H54 (cell line): ENCODE results near the gene ATP2A1.

Experiments
- DNase-seq: peaks from one replicate; pipeline ENCODE4 v3.0.0; 2011; ENCODE audit warnings: low spot score, mixed read lengths; ENCODE audit not compliant: insufficient read length
- FAIRE-seq: peaks from 3 replicates; lab custom pipeline; 2011; peaks lifted over from hg19 to GRCh38; lab: Jason Lieb, UNC
- POLR2A ChIP-seq: IDR thresholded peaks from 2 replicates; pipeline ENCODE4 v1.6.1; 2011; ENCODE audit warnings: low read depth, mild to moderate bottlenecking, low read length

ATP2A1 gene

GRCh38 chr16:28878083-28878926, at the start of gene ATP2A1:
Gene ATP2A1, plus strand, starts transcription at chr16:28878488. Its CDS starts 184 bp downstream, at chr16:28878672.
- TF ChIP-seq POLR2A = no peak
- DNase-seq (no peak), FAIRE-seq (no peak)

GRCh38 chr16:28829747-28830146, 48.5 kb upstream of the ATP2A1 start:
- FAIRE-seq = no peak

GRCh38 chr16:28830531-28830930, 47.8 kb upstream of the ATP2A1 start:
- TF ChIP-seq POLR2A = no peak
- FAIRE-seq (no peak), DNase-seq (no peak)

More at GRCh38 chr16:28829747-28830146, 48.5 kb upstream of the ATP2A1 start:
- DNase-seq = no peak
- no peak for TF ChIP-seq POLR2A

GRCh38 chr16:28834349-28834748, 43.9 kb upstream of the ATP2A1 start:
- DNase-seq (no peak), FAIRE-seq (no peak)
- no peak for TF ChIP-seq POLR2A

- no peak for DNase-seq
- TF ChIP-seq POLR2A = no peak
- FAIRE-seq = no peak
Observed at GRCh38 chr16:28834873-28835863, 43.1 kb upstream of the ATP2A1 start.

GRCh38 chr16:28835864-28836760, 42.2 kb upstream of the ATP2A1 start:
- no peak for DNase-seq
- FAIRE-seq = no peak

GRCh38 chr16:28836761-28837064, 41.6 kb upstream of the ATP2A1 start:
- FAIRE-seq = no peak
- TF ChIP-seq POLR2A = no peak
- no peak for DNase-seq

More at GRCh38 chr16:28835864-28836760, 42.2 kb upstream of the ATP2A1 start:
- TF ChIP-seq POLR2A = no peak

- no peak for TF ChIP-seq POLR2A
- FAIRE-seq (no peak), DNase-seq (no peak)
Observed at GRCh38 chr16:28837672-28838557, 40.4 kb upstream of the ATP2A1 start.

GRCh38 chr16:28838558-28838918, 39.8 kb upstream of the ATP2A1 start:
- DNase-seq (no peak), FAIRE-seq (no peak)
- no peak for TF ChIP-seq POLR2A

GRCh38 chr16:28839004-28839639, 39.2 kb upstream of the ATP2A1 start:
- FAIRE-seq (no peak), DNase-seq (no peak)
- TF ChIP-seq POLR2A = no peak

GRCh38 chr16:28839899-28840298, 38.4 kb upstream of the ATP2A1 start:
- no peak for TF ChIP-seq POLR2A

GRCh38 chr16:28842696-28843095, 35.6 kb upstream of the ATP2A1 start:
- no peak for FAIRE-seq
- DNase-seq = no peak
- no peak for TF ChIP-seq POLR2A

More at GRCh38 chr16:28839899-28840298, 38.4 kb upstream of the ATP2A1 start:
- FAIRE-seq (no peak), DNase-seq (no peak)
